A549 (cell line): Measurements from ENCODE around the gene CHST15. TPM values are rescaled to one million over a fixed set of nuclear protein-coding genes. Genes with fewer than 3 reads are reported as not detected.

Experiments used
- ATAC-seq, 2 experiments: fragments of 200-7000 bp in 1 of 2; fragments of >200 bp in 1 of 2; cut with Nextera tagmentation in 1 of 2; cut with Tn5 transposase in 1 of 2; 3 replicates each; pipeline versions ENCODE4 v1.8.0 to v1.9.1; 2018 to 2020; ENCODE audit warnings: mild to moderate bottlenecking in 1 of 2, moderate library complexity in 1 of 2
- CTCF ChIA-PET: fragments of 300-600 bp; sonication (Branson Sonifier 250); formaldehyde crosslinking; extraction: SDS; loops from one replicate; lab custom pipeline; 2021; ENCODE audit warnings: antibody characterized with exemption, inconsistent platforms; lab: Yijun Ruan, JAX
- POLR2A ChIA-PET: fragments of 350-600 bp; formaldehyde crosslinking; extraction: SDS; loops from one replicate; lab custom pipeline; 2021; ENCODE audit warnings: antibody characterized with exemption, inconsistent platforms; lab: Yijun Ruan, JAX
- DNase-seq, 2 experiments: peaks; one replicate each; pipeline versions ENCODE4 v3.0.0 to v3.0.0-alpha.2; 2011 to 2016; ENCODE audit warnings: low read depth in 1 of 2, low spot score in 1 of 2
- FAIRE-seq: peaks from 2 replicates; lab custom pipeline; 2011; peaks lifted over from hg19 to GRCh38; lab: Jason Lieb, UNC
- H3K27ac ChIP-seq, 2 experiments: fragments of >200 bp; sonication (Bioruptor Twin); formaldehyde crosslinking; 3 replicates each; pipeline ENCODE4 v1.5.1; 2016 to 2017
- H3K4me1 ChIP-seq: fragments of >200 bp; sonication (Bioruptor Twin); formaldehyde crosslinking; 3 replicates; pipeline ENCODE4 v1.6.1; 2016
- H3K4me2 ChIP-seq: fragments of >200 bp; sonication (Bioruptor Twin); formaldehyde crosslinking; 3 replicates; pipeline ENCODE4 v1.6.1; 2016
- H3K4me3 ChIP-seq: fragments of >200 bp; sonication (Bioruptor Twin); formaldehyde crosslinking; 3 replicates; pipeline ENCODE4 v1.5.1; 2016
- H3K9me3 ChIP-seq: fragments of >200 bp; sonication (Bioruptor Twin); formaldehyde crosslinking; 3 replicates; pipeline ENCODE4 v1.6.1; 2016
- BHLHE40 ChIP-seq: IDR thresholded peaks from 2 replicates; pipeline ENCODE4 v1.6.1; 2012; ENCODE audit warnings: low read depth, low read length, inconsistent platforms
- CBX8 ChIP-seq: fragments of 200-600 bp; sonication (generic); IDR thresholded peaks from 2 replicates; pipeline ENCODE4 v1.6.1; 2016
- CHD2 ChIP-seq: fragments of 150-350 bp; IDR thresholded peaks from 2 replicates; pipeline ENCODE4 v1.6.1; 2014; ENCODE audit warnings: low read length; ENCODE audit not compliant: partially characterized antibody
- CHD4 ChIP-seq: fragments of 200-600 bp; sonication (generic); IDR thresholded peaks from 2 replicates; pipeline ENCODE4 v1.6.1; 2016; ENCODE audit warnings: antibody characterized with exemption, mild to moderate bottlenecking, borderline replicate concordance
- CTCF ChIP-seq: fragments of >200 bp; sonication (Bioruptor Twin); formaldehyde crosslinking; IDR thresholded peaks from 3 replicates; pipeline ENCODE4 v1.5.1; 2016
- ELK1 ChIP-seq: fragments of 150-350 bp; IDR thresholded peaks from 2 replicates; pipeline ENCODE4 v1.6.1; 2014; ENCODE audit warnings: low read depth, mild to moderate bottlenecking, low read length
- EP300 ChIP-seq, 2 experiments: fragments of >200 bp; sonication (Bioruptor Twin); formaldehyde crosslinking; IDR thresholded peaks; 2 replicates in 1 of 2; 3 replicates in 1 of 2; pipeline ENCODE4 v1.6.1; 2016 to 2017
- FOSB ChIP-seq: fragments of 250-450 bp; sonication (Bioruptor Pico); IDR thresholded peaks from 2 replicates; pipeline ENCODE4 v1.5.0; 2020; ENCODE audit warnings: mild to moderate bottlenecking, moderate library complexity
- GATA3 ChIP-seq: IDR thresholded peaks from 2 replicates; pipeline ENCODE4 v1.6.1; 2012; ENCODE audit warnings: borderline replicate concordance
- HEYL ChIP-seq: fragments of 250-450 bp; sonication (Bioruptor Pico); IDR thresholded peaks from 2 replicates; pipeline ENCODE4 v1.8.0; 2021; ENCODE audit warnings: mild to moderate bottlenecking, moderate library complexity
- PHF8 ChIP-seq: fragments of 200-600 bp; sonication (generic); IDR thresholded peaks from 2 replicates; pipeline ENCODE4 v1.6.1; 2016; ENCODE audit warnings: low read depth, mild to moderate bottlenecking, antibody characterized with exemption, moderate library complexity, borderline replicate concordance
- POLR2A ChIP-seq: IDR thresholded peaks from 2 replicates; pipeline ENCODE4 v1.6.1; 2012; ENCODE audit warnings: mild to moderate bottlenecking, low read length
- RCOR1 ChIP-seq: fragments of 150-350 bp; IDR thresholded peaks from 2 replicates; pipeline ENCODE4 v1.6.1; 2014; ENCODE audit warnings: antibody characterized with exemption, low read length, low read depth
- SMC3 ChIP-seq: fragments of >200 bp; sonication (Bioruptor Twin); formaldehyde crosslinking; IDR thresholded peaks from 3 replicates; pipeline ENCODE4 v1.6.1; 2018; ENCODE audit warnings: inconsistent platforms
- SREBF2 ChIP-seq: fragments of 450-650 bp; IDR thresholded peaks from 2 replicates; pipeline ENCODE4 v1.6.1; 2014; ENCODE audit warnings: mild to moderate bottlenecking, moderate library complexity
- TP53 ChIP-seq: fragments of 250-450 bp; sonication (Bioruptor Pico); IDR thresholded peaks from 2 replicates; pipeline ENCODE4 v1.5.0; 2021; ENCODE audit warnings: mild to moderate bottlenecking, moderate library complexity
- ZNF302 ChIP-seq: fragments of 250-450 bp; sonication (Bioruptor Pico); IDR thresholded peaks from 2 replicates; pipeline ENCODE4 v1.9.0; 2021; ENCODE audit warnings: inconsistent platforms, mild to moderate bottlenecking, moderate library complexity
- WGBS: methylation state at CpG from one replicate; pipeline ENCODE4 v1.1.6; 2017; ENCODE audit errors: missing lambda C conversion rate; 5-methylcytosine and 5-hydroxymethylcytosine counted together
- polyA plus RNA-seq, 4 experiments: library from polyadenylated mRNA; depleted of rRNA in 3 of 4; stranded (reverse); fragments of >200 nt; fragmentation: RNase III in 1 of 4; extraction: RNeasy Plus Mini Kit Qiagen cat#74134 plus additional on column Dnase treatment in 1 of 4; gene quantifications; 2 replicates in 3 of 4; 3 replicates in 1 of 4; pipeline ENCODE4 v1.2.3, GENCODE V29; 2011 to 2017
- TF ChIP-seq, protein P1 (sequence below): IDR thresholded peaks from 2 replicates; pipeline ENCODE4 v1.6.1; 2012
- TF ChIP-seq, protein P2 (sequence below): IDR thresholded peaks from 2 replicates; pipeline ENCODE4 v1.6.1; 2012

CHST15 gene
- polyA plus RNA-seq, 2 of the 4 experiments (the other 2 are of a cell fraction), result 5.1 to 10.3 TPM

DNA sequence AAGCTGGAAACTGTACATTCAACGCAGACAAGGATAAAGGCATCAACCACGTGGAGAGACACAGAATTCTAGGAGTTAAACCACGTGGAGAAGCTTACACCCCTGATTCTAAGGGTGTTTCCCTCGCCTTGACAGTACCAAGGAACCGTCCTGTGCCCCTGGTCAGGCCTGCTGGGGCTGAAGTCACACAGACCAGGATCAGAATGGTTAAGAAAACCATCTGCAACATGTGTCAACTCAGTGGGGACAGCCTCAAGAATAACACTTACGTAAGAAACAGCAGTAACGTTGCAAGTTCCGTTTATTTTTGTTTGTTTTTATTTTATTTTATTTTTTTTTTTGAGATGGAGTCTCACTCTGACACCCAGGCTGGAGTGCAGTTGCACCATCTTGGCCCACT is 55.6 kb downstream of the CHST15 start:
- POLR2A ChIA-PET, result no interaction called here

DNA sequence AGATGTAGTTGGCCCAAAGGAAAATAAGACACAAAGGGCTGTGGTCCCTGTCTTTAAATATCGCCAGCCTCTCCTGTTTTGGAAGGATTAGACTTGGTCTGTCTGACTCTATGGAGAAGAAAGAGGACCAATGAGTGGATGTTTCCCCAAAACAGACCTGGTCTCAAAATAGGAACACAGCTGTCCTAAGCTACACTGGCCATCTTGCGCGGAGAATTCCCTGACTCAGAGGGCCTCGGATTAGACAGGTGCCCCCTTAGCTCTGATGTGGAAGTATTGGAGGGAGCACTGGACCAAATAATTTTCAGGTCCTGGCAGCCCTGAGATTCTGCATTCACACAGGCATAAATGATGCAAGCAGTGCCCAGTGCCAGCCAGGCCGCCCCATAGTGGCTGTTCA is 56.1 kb downstream of the CHST15 start:
- Histone ChIP-seq H3K4me1 (peaks cover 12% of the 10 kb centered on the region; the same call in 2 of the 3 replicates), H3K27ac (no peak overlapping the region), H3K4me2 (no peak overlapping the region), H3K4me3 (no peak overlapping the region), H3K9me3 (no peaks in the 10 kb centered on the region)
- ChIA-PET POLR2A (no interaction called here), CTCF (interaction anchor here (0.7 to 2.5 kb wide), 4 partner anchors 8 to 352 kb away, joined by 3 to 15 read pairs (median 4); no protein-coding TSS in a partner anchor)
- ATAC-seq, result no peak
- no peak for FAIRE-seq
- DNase-seq, result no peak
- WGBS, result 97% methylated on average over 5 of the region's 5 CpGs
- TF ChIP-seq ELK1, result no peak
- TF ChIP-seq SREBF2, result no peak
- no peak for TF ChIP-seq TP53 (CRISPR knock-in tag)
- TF ChIP-seq GATA3, result no peak
- TF ChIP-seq FOSB (CRISPR knock-in tag), result no peak
- TF ChIP-seq, protein P1, sequence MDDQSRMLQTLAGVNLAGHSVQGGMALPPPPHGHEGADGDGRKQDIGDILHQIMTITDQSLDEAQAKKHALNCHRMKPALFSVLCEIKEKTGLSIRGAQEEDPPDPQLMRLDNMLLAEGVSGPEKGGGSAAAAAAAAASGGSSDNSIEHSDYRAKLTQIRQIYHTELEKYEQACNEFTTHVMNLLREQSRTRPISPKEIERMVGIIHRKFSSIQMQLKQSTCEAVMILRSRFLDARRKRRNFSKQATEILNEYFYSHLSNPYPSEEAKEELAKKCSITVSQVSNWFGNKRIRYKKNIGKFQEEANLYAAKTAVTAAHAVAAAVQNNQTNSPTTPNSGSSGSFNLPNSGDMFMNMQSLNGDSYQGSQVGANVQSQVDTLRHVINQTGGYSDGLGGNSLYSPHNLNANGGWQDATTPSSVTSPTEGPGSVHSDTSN, result no peak
- TF ChIP-seq CHD2, result no peak
- TF ChIP-seq SMC3, result no peak
- TF ChIP-seq HEYL (CRISPR knock-in tag), result no peak
- TF ChIP-seq PHF8, result no peak
- no peak for TF ChIP-seq EP300 (IDR thresholded peaks at IDR 0.05)
- no peak for TF ChIP-seq POLR2A
- TF ChIP-seq, protein P2, sequence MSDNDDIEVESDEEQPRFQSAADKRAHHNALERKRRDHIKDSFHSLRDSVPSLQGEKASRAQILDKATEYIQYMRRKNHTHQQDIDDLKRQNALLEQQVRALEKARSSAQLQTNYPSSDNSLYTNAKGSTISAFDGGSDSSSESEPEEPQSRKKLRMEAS, result no peak
- no peak for TF ChIP-seq BHLHE40
- TF ChIP-seq CBX8, result no peak

More for the DNA sequence above, 55.6 kb downstream of the CHST15 start:
- DNase-seq, result no peak
- H3K4me3 ChIP-seq, result no peak overlapping the region
- H3K27ac ChIP-seq, result no peak overlapping the region
- peaks cover 12% of the 10 kb centered on the region; the same call in 2 of the 3 replicates for H3K4me1 ChIP-seq
- CTCF ChIA-PET, result interaction anchor here (0.7 to 2.5 kb wide), 4 partner anchors 8 to 42 kb away, joined by 3 to 15 read pairs (median 3); no protein-coding TSS in a partner anchor
- no peak overlapping the region for H3K4me2 ChIP-seq
- WGBS, result 62% methylated on average over 8 of the region's 8 CpGs
- no peak for ATAC-seq
- no peaks in the 10 kb centered on the region for H3K9me3 ChIP-seq
- TF ChIP-seq SMC3, result no peak
- TF ChIP-seq ZNF302 (CRISPR knock-in tag), result no peak
- no peak for TF ChIP-seq CTCF
- FAIRE-seq, result no peak

DNA sequence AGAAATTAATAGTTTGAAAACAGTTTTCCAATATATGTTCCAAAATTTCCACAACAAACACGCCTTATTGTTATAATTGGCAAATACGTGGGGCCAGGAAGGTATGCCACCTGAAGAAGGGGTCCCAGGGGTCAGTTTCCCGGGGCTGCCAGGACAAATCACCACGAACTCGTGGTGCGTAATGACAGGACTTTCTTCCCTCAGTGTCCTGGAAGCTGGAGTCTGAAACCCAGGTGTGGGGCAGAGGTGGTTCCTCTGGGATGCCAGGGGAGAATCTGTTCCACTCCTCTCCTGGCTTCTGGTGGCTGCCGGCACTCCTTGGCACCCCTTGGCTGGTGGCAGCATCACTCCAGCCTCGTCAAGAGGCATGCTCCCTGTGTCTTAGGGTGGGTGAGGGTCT is 56.7 kb downstream of the CHST15 start:
- 81% methylated on average over 6 of the region's 8 CpGs for WGBS
- Histone ChIP-seq H3K27ac (no peak overlapping the region), H3K4me3 (no peak overlapping the region), H3K4me2 (no peak overlapping the region), H3K4me1 (peaks cover 12% of the 10 kb centered on the region; the same call in 2 of the 3 replicates), H3K9me3 (no peaks in the 10 kb centered on the region)
- ATAC-seq (no peak), FAIRE-seq (no peak), DNase-seq (no peak)
- TF ChIP-seq CBX8 (no peak), CHD4 (no peak), RCOR1 (no peak), FOSB (CRISPR knock-in tag) (no peak)
- ChIA-PET CTCF (interaction anchor here (1.2 to 2.5 kb wide), 3 partner anchors 9 to 352 kb away, joined by 3 to 15 read pairs (median 6); no protein-coding TSS in a partner anchor), POLR2A (no interaction called here)
